Activated CD8-positive, alpha-beta T cell treated with anti-CD3 and anti-CD28 coated beads for 36 hours (primary cell): ENCODE data around the gene GALNS. TPM values are rescaled to one million over a fixed set of nuclear protein-coding genes. Genes with fewer than 3 reads are reported as not detected.

ENCODE experiments used
- ATAC-seq: fragments of 200-7000 bp; cut with Tn5 transposase; one replicate; pipeline ENCODE4 v1.10.0; 2021; ENCODE audit warnings: mild to moderate bottlenecking, moderate library complexity
- CTCF ChIA-PET: fragments of 350-600 bp; sonication (Branson Sonifier 250); formaldehyde crosslinking; loops from one replicate; lab custom pipeline; 2021; ENCODE audit warnings: antibody characterized with exemption; lab: Charles Lee
- POLR2A ChIA-PET: fragments of 350-600 bp; sonication (Branson Sonifier 250); formaldehyde crosslinking; loops from one replicate; lab custom pipeline; 2021; ENCODE audit warnings: antibody characterized with exemption; lab: Charles Lee
- DNase-seq: peaks from one replicate; pipeline ENCODE4 v3.0.0-alpha.2; 2020
- H3K27ac Mint-ChIP-seq: one replicate; pipeline ENCODE4 v1.8.0; 2021; ENCODE audit warnings: mild to moderate bottlenecking, mixed read lengths
- H3K27me3 Mint-ChIP-seq: one replicate; pipeline ENCODE4 v1.8.0; 2021; ENCODE audit warnings: mixed read lengths
- H3K36me3 Mint-ChIP-seq: one replicate; pipeline ENCODE4 v1.8.0; 2021; ENCODE audit warnings: low read depth, mixed read lengths
- H3K4me1 Mint-ChIP-seq: one replicate; pipeline ENCODE4 v1.8.0; 2021; ENCODE audit warnings: low read depth, mixed read lengths
- H3K4me3 Mint-ChIP-seq: one replicate; pipeline ENCODE4 v1.8.0; 2021; ENCODE audit warnings: mild to moderate bottlenecking, moderate library complexity, mixed read lengths
- H3K9me3 Mint-ChIP-seq: one replicate; pipeline ENCODE4 v1.8.0; 2021; ENCODE audit warnings: mixed read lengths
- intact Hi-C: fragments of 100-400 bp; cut with micrococcal nuclease; formaldehyde crosslinking; loops from one replicate; pipeline ENCODE4 v1.10.0; 2022
- total RNA-seq, 2 experiments: library from RNA; stranded (reverse); gene quantifications; one replicate each; pipeline ENCODE4 v1.2.3, GENCODE V29; 2021
- TF ChIP-seq, protein P1 (sequence below): fragments of 200-600 bp; IDR thresholded peaks from one replicate; pipeline ENCODE4 v1.8.0; 2022; ENCODE audit warnings: antibody characterized with exemption, mild to moderate bottlenecking

The GALNS gene
- total RNA-seq, 2 experiments from 2014 or later: 24.5 to 25.4 TPM

DNA sequence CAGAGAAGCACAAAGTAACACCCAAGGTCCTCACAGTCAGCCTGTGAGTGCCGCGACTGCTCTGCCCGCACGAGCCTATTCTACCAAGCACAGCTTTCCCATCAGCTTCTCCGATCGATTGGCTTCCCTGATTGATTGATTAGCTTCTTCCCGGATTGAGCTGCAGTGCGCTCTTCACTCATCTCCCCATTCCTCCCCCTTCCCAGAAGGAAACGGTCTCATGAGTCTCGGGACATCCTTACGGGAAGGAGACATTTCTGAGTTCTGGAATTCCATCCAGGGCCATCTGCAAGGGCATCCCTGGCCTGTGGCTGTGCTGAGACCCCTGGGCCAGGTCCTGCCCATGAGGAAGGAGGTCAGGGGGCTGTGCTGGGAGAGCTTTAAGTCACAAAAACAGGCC is 89.8 kb downstream of the GALNS start:
- ATAC-seq (no peak), DNase-seq (no peak)
- ChIA-PET POLR2A (interaction anchor here (1.5 kb wide), 1 partner anchor 13 kb away, joined by 5 read pairs; no protein-coding TSS in a partner anchor), CTCF (interaction anchor here (1.0 to 1.6 kb wide), 3 partner anchors 12 to 29 kb away, joined by 4 read pairs; no protein-coding TSS in a partner anchor)
- H3K4me1 Mint-ChIP-seq: peaks cover 34% of the 10 kb centered on the region
- H3K4me3 Mint-ChIP-seq: no peak overlapping the region
- no peaks in the 10 kb centered on the region for H3K27me3 Mint-ChIP-seq
- TF ChIP-seq, protein P1, sequence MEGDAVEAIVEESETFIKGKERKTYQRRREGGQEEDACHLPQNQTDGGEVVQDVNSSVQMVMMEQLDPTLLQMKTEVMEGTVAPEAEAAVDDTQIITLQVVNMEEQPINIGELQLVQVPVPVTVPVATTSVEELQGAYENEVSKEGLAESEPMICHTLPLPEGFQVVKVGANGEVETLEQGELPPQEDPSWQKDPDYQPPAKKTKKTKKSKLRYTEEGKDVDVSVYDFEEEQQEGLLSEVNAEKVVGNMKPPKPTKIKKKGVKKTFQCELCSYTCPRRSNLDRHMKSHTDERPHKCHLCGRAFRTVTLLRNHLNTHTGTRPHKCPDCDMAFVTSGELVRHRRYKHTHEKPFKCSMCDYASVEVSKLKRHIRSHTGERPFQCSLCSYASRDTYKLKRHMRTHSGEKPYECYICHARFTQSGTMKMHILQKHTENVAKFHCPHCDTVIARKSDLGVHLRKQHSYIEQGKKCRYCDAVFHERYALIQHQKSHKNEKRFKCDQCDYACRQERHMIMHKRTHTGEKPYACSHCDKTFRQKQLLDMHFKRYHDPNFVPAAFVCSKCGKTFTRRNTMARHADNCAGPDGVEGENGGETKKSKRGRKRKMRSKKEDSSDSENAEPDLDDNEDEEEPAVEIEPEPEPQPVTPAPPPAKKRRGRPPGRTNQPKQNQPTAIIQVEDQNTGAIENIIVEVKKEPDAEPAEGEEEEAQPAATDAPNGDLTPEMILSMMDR: no peak
- intact Hi-C loops: no loop called here
- no peaks in the 10 kb centered on the region for H3K9me3 Mint-ChIP-seq
- no peaks in the 10 kb centered on the region for H3K36me3 Mint-ChIP-seq
- peak overlapping the region; percentile 1 for H3K27ac Mint-ChIP-seq

DNA sequence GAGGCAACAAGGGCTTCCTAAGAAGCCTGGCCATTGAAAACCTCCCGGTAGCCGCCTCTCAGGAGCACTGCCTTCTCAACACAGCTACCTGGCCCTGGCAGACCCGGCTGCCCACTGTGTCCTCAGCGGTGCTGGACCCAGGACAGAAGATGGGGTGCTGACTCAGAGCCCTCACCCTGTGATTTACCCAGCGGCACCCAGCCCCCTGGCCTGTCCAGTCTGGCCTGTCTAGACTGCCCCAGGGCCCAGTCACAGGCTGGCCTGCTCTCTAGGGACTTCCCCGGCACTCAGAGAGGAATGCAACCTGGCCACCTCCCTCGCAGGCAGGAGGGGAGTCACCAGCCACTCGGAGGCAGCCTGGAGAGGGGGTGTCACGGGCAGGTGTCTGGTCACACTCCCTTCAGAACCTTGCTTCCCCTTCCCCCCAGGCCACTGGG is 91.8 kb downstream of the GALNS start:
- ChIA-PET POLR2A (interaction anchor here (1.6 kb wide), 1 partner anchor 16 kb away, joined by 6 read pairs; no protein-coding TSS in a partner anchor), CTCF (interaction anchor here (1.7 kb wide), 1 partner anchor 10 kb away, joined by 8 read pairs; no protein-coding TSS in a partner anchor)
- Mint-ChIP-seq H3K27ac (no peak overlapping the region), H3K4me1 (peaks cover 26% of the 10 kb centered on the region), H3K36me3 (no peaks in the 10 kb centered on the region), H3K27me3 (no peaks in the 10 kb centered on the region), H3K9me3 (no peaks in the 10 kb centered on the region), H3K4me3 (no peak overlapping the region)
- intact Hi-C loops: no loop called here
- DNase-seq: no peak
- no peak for ATAC-seq
- TF ChIP-seq, protein P1: no peak

DNA sequence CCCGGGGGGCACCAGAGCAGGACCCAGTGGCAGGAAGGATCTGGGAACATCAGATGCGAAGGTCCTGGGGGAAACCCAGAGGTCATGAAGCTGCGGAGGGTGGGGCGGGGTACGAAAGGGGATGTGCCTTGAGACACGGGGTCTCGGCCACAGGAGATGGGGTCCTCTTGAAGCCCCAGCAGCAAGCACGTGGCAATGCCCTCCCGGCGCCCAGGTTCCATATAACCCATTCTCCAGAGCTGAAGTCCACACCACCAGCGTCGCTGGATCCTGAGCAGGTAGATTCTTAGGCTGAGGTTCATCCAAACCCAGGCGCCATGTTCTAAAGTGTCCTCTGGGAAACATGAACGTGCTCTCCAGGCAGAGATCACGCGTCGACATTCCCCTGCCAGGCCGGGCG is 92.7 kb downstream of the GALNS start:
- Mint-ChIP-seq H3K9me3 (no peaks in the 10 kb centered on the region), H3K27ac (no peak overlapping the region)

More for the DNA sequence above, 92.7 kb downstream of the GALNS start:
- no peak for ATAC-seq
- ChIA-PET POLR2A (interaction anchor here (1.6 kb wide), 1 partner anchor 17 kb away, joined by 6 read pairs; no protein-coding TSS in a partner anchor), CTCF (interaction anchor here (1.7 kb wide), 2 partner anchors 9 to 21 kb away, joined by 4 to 8 read pairs; no protein-coding TSS in a partner anchor)
- Mint-ChIP-seq H3K27me3 (no peaks in the 10 kb centered on the region), H3K36me3 (peaks cover 2% of the 10 kb centered on the region), H3K4me1 (peaks cover 25% of the 10 kb centered on the region), H3K4me3 (no peak overlapping the region)
- DNase-seq: no peak
- TF ChIP-seq, protein P1: no peak
- intact Hi-C loops: no loop called here

Other genes with a start within 250 kb of the GALNS start
- under 1 TPM in 1 of 2 experiments, not detected in 1; 0.31 TPM for gene IL17C, start 218.4 kb downstream of the GALNS start, total RNA-seq
- gene CYBA, start 205.9 kb downstream of the GALNS start, total RNA-seq: 100 to 1,000 TPM; 230 to 236 TPM
- 10 to 100 TPM; 83.1 to 89.9 TPM for gene MVD, start 193.9 kb downstream of the GALNS start, total RNA-seq
- gene SNAI3, start 170.4 kb downstream of the GALNS start, total RNA-seq: 1 to 10 TPM; 5.2 to 5.3 TPM
- 10 to 100 TPM; 80.7 to 82.4 TPM for gene RNF166, start 150.5 kb downstream of the GALNS start, total RNA-seq
- 10 to 100 TPM; 37.1 to 37.8 TPM for gene CTU2, start 150.4 kb downstream of the GALNS start, total RNA-seq
- gene PIEZO1, start 71.7 kb downstream of the GALNS start, total RNA-seq: 10 to 100 TPM; 87.7 to 91.8 TPM
- gene CDT1, start 53.2 kb downstream of the GALNS start, total RNA-seq: 100 to 1,000 TPM; 180 to 182 TPM
- gene APRT, start 45.0 kb downstream of the GALNS start, total RNA-seq: 100 to 1,000 TPM; 236 to 240 TPM
- gene TRAPPC2L, start 180 bp upstream of the GALNS start, total RNA-seq: 10 to 100 TPM; 56.4 to 61.9 TPM
- gene PABPN1L, start 9.7 kb upstream of the GALNS start, total RNA-seq: not detected
- under 1 TPM; 0.14 to 0.34 TPM for gene CBFA2T3, start 120.3 kb upstream of the GALNS start, total RNA-seq
- gene ACSF3, start 236.9 kb upstream of the GALNS start, total RNA-seq: 10 to 100 TPM; 44.6 to 45.9 TPM